OCI-LY1 (cell line): Measurements from ENCODE around the gene DHRSX.

Experiments used
- CTCF ChIP-seq: fragments of 200-600 bp; sonication (generic), shearing (Covaris generic); IDR thresholded peaks from 2 replicates; pipeline ENCODE4 v1.5.1; 2017; ENCODE audit warnings: mild to moderate bottlenecking, antibody characterized with exemption, low read length, moderate library complexity, mixed read lengths
- EZH2 ChIP-seq: fragments of 200-600 bp; sonication (generic), shearing (Covaris generic); IDR thresholded peaks from 2 replicates; pipeline ENCODE4 v1.8.0; 2017; ENCODE audit warnings: borderline replicate concordance, mixed run types, mild to moderate bottlenecking, antibody characterized with exemption, low read length, moderate library complexity, mixed read lengths

DNA sequence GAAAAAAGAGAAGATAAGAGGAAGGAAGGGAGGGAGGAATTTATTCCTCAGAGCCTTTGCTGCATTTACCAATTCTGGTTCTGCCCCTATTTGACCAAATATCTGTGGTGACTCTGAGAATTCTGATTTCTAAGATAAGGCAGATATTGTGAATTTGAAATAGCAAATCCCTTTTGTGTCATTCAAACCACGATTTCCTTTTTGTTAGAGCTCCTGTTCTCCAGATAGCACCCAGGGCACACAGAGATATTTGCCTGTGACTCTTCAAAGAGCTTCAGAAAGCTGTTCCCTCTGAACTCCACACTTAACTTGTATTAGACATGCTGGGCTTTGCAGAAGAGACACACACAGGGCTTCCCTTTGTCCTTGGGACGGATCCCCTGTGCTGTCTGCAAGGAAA, 272.2 kb downstream of the DHRSX start:
- TF ChIP-seq CTCF (no peak), EZH2 (no peak)
